ENCODE results near the gene LLCFC1.
A peak's percentile ranks its signal among the peaks of the same experiment; 100 is the strongest.

The LLCFC1 gene

GRCh38 chr7:142939226-142939910 is at the start of gene LLCFC1:
LLCFC1 (plus strand) TSS chr7:142939484; CDS start chr7:142939622, 138 bp downstream.
- Histone ChIP-seq H3K9me3 (ENCODE audit: insufficient read depth, low read length, severe bottlenecking) (no peaks in the 10 kb centered on the region), H3K36me3 (ENCODE audit: insufficient read depth, low read length) (no peaks in the 10 kb centered on the region), H3K79me2 (ENCODE audit: insufficient read depth, low read length) (no peaks in the 10 kb centered on the region), H2AFZ (ENCODE audit: low read depth, low read length) (no peak within 1 kb of the TSS), H4K20me1 (ENCODE audit: insufficient read depth, low read length) (no peaks in the 10 kb centered on the region), H3K27me3 (ENCODE audit: insufficient read depth, low read length, poor library complexity) (no peaks in the 10 kb centered on the region), H3K4me3 (ENCODE audit: low read depth in 1 of 2, low read length in 2 of 2) (no peak within 1 kb of the TSS), H3K4me1 (ENCODE audit: insufficient read depth, low read length) (no peaks in the 10 kb centered on the region), H3K4me2 (ENCODE audit: insufficient read depth, low read length) (no peak within 1 kb of the TSS), H3K27ac (ENCODE audit: low read length) (no peak within 1 kb of the TSS), H3K9ac (ENCODE audit: low read depth, low read length) (no peak within 1 kb of the TSS)
- DNase-seq (peak; percentile 20), ATAC-seq (ENCODE audit: insufficient read depth, low read depth) (peak; percentile 54; the same call in 1 of the 3 replicates)
- TF ChIP-seq EZH2 (IDR thresholded peaks at IDR 0.05; ENCODE audit: borderline replicate concordance, low read depth, low read length, severe bottlenecking) (no peak), CTCF (IDR thresholded peaks at IDR 0.05; ENCODE audit: borderline replicate concordance, extremely low read depth, low read length, poor library complexity, severe bottlenecking) (peak; percentile 35)

DNA sequence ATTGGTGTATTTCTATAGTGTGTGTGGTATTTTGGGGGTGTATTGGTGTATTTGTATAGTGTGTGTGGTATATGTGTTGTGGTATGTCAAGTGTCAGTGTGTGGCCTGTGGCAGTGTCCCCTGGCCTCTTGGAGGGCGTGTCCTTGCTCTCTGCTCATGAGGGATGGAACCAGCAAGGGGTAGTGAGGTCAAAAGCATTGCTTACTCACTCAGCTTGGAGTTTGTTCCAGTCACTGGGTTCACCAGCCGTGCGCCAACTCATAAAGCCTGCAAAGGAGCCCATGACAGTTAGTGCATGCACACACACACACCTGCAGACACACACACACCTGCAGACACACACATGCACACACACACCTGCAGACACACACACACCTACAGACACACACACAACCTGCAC is 49.5 kb upstream of the LLCFC1 start:
- no peak for ATAC-seq (ENCODE audit: insufficient read depth, low read depth)
- Histone ChIP-seq H4K20me1 (ENCODE audit: insufficient read depth, low read length) (no peaks in the 10 kb centered on the region; the same call in 1 of the 2 replicates), H3K4me2 (ENCODE audit: insufficient read depth, low read length) (no peak overlapping the region), H3K27me3 (ENCODE audit: insufficient read depth, low read length, poor library complexity) (no peaks in the 10 kb centered on the region), H3K4me3 (ENCODE audit: low read depth in 1 of 2, low read length in 2 of 2) (no peak overlapping the region), H3K4me1 (ENCODE audit: insufficient read depth, low read length) (no peaks in the 10 kb centered on the region), H2AFZ (ENCODE audit: low read depth, low read length) (no peak overlapping the region), H3K9me3 (ENCODE audit: insufficient read depth, low read length, severe bottlenecking) (no peaks in the 10 kb centered on the region), H3K79me2 (ENCODE audit: insufficient read depth, low read length) (no peaks in the 10 kb centered on the region), H3K27ac (ENCODE audit: low read length) (no peak overlapping the region), H3K9ac (ENCODE audit: low read depth, low read length) (no peak overlapping the region), H3K36me3 (ENCODE audit: insufficient read depth, low read length) (no peaks in the 10 kb centered on the region)
- no peak for DNase-seq
- TF ChIP-seq CTCF (IDR thresholded peaks at IDR 0.05; ENCODE audit: borderline replicate concordance, extremely low read depth, low read length, poor library complexity, severe bottlenecking) (no peak), EZH2 (IDR thresholded peaks at IDR 0.05; ENCODE audit: borderline replicate concordance, low read depth, low read length, severe bottlenecking) (no peak)

- no peaks in the 10 kb centered on the region for H3K36me3 ChIP-seq (ENCODE audit: insufficient read depth, low read length)
- no peaks in the 10 kb centered on the region for H3K9me3 ChIP-seq (ENCODE audit: insufficient read depth, low read length, severe bottlenecking)
- H3K4me2 ChIP-seq (ENCODE audit: insufficient read depth, low read length), result no peak overlapping the region
- H3K4me1 ChIP-seq (ENCODE audit: insufficient read depth, low read length), result no peaks in the 10 kb centered on the region
- ATAC-seq (ENCODE audit: insufficient read depth, low read depth) (0 out of 3 replicates have a peak, but pooled peaks have one; percentile 39), DNase-seq (no peak)
- no peaks in the 10 kb centered on the region for H3K27me3 ChIP-seq (ENCODE audit: insufficient read depth, low read length, poor library complexity)
- H3K27ac ChIP-seq (ENCODE audit: low read length), result no peak overlapping the region
- TF ChIP-seq CTCF (IDR thresholded peaks at IDR 0.05; ENCODE audit: borderline replicate concordance, extremely low read depth, low read length, poor library complexity, severe bottlenecking) (no peak), EZH2 (IDR thresholded peaks at IDR 0.05; ENCODE audit: borderline replicate concordance, low read depth, low read length, severe bottlenecking) (no peak)
- no peak overlapping the region for H3K9ac ChIP-seq (ENCODE audit: low read depth, low read length)
- no peak overlapping the region for H2AFZ ChIP-seq (ENCODE audit: low read depth, low read length)
- no peak overlapping the region for H3K4me3 ChIP-seq (ENCODE audit: low read depth in 1 of 2, low read length in 2 of 2)
- no peaks in the 10 kb centered on the region for H3K79me2 ChIP-seq (ENCODE audit: insufficient read depth, low read length)
- no peaks in the 10 kb centered on the region; the same call in 1 of the 2 replicates for H4K20me1 ChIP-seq (ENCODE audit: insufficient read depth, low read length)
These were observed 48.3 kb upstream of the LLCFC1 start for GRCh38 chr7:142890874-142891485.

All from DND-41 (cell line).